Astrocyte (in vitro differentiated cells and primary cell): ENCODE measurements around the gene NIT1. TPM values are rescaled to one million over a fixed set of nuclear protein-coding genes. Genes with fewer than 3 reads are reported as not detected.

Source experiments
- DNase-seq: peaks from one replicate; pipeline ENCODE4 v3.0.0-alpha.2; 2010; ENCODE audit warnings: low read depth
- FAIRE-seq: peaks from 2 replicates; lab custom pipeline; 2011; peaks lifted over from hg19 to GRCh38; lab: Jason Lieb, UNC
- H2AFZ ChIP-seq: 2 replicates; pipeline ENCODE4 v1.6.0; 2012; ENCODE audit warnings: low read depth, low read length, inconsistent platforms
- H3K27ac ChIP-seq: 2 replicates; pipeline ENCODE4 v1.5.1; 2011; ENCODE audit warnings: low read depth, low read length, inconsistent platforms
- H3K27me3 ChIP-seq: 2 replicates; pipeline ENCODE4 v1.6.0; 2011; ENCODE audit warnings: low read length, inconsistent platforms; ENCODE audit not compliant: insufficient read depth
- H3K36me3 ChIP-seq: 2 replicates; pipeline ENCODE4 v1.5.1; 2011; ENCODE audit warnings: low read length, inconsistent platforms; ENCODE audit not compliant: insufficient read depth
- H3K4me1 ChIP-seq: 2 replicates; pipeline ENCODE4 v1.5.1; 2011; ENCODE audit warnings: low read length, inconsistent platforms; ENCODE audit not compliant: insufficient read depth
- H3K4me2 ChIP-seq: 2 replicates; pipeline ENCODE4 v1.6.0; 2012; ENCODE audit warnings: low read length, inconsistent platforms
- H3K4me3 ChIP-seq: 2 replicates; pipeline ENCODE4 v1.5.1; 2011; ENCODE audit warnings: low read depth, mild to moderate bottlenecking, low read length, inconsistent platforms; ENCODE audit not compliant: insufficient read depth
- H3K79me2 ChIP-seq: 2 replicates; pipeline ENCODE4 v1.6.0; 2012; ENCODE audit warnings: mild to moderate bottlenecking, low read length, inconsistent platforms; ENCODE audit not compliant: insufficient read depth
- H3K9ac ChIP-seq: 2 replicates; pipeline ENCODE4 v1.6.0; 2012; ENCODE audit warnings: mild to moderate bottlenecking, low read length, inconsistent platforms
- H3K9me3 ChIP-seq: 2 replicates; pipeline ENCODE4 v1.5.1; 2012; ENCODE audit warnings: low read depth, mild to moderate bottlenecking, low read length, inconsistent platforms; ENCODE audit not compliant: insufficient read depth
- H4K20me1 ChIP-seq: 2 replicates; pipeline ENCODE4 v1.6.0; 2012; ENCODE audit warnings: low read length, inconsistent platforms; ENCODE audit not compliant: insufficient read depth
- H3K27ac Mint-ChIP-seq: one replicate; pipeline ENCODE4 v1.8.0; 2021; ENCODE audit warnings: mild to moderate bottlenecking, mixed read lengths; ENCODE audit not compliant: unreplicated experiment
- H3K27me3 Mint-ChIP-seq: one replicate; pipeline ENCODE4 v1.8.0; 2021; ENCODE audit warnings: low read depth, mixed read lengths; ENCODE audit not compliant: unreplicated experiment
- H3K36me3 Mint-ChIP-seq: one replicate; pipeline ENCODE4 v1.8.0; 2021; ENCODE audit warnings: low read depth, mixed read lengths; ENCODE audit not compliant: unreplicated experiment
- H3K4me1 Mint-ChIP-seq: one replicate; pipeline ENCODE4 v1.8.0; 2021; ENCODE audit warnings: low read depth, mixed read lengths; ENCODE audit not compliant: unreplicated experiment
- H3K4me3 Mint-ChIP-seq: one replicate; pipeline ENCODE4 v1.8.0; 2021; ENCODE audit warnings: mild to moderate bottlenecking, moderate library complexity, mixed read lengths; ENCODE audit not compliant: unreplicated experiment
- H3K9me3 Mint-ChIP-seq: one replicate; pipeline ENCODE4 v1.8.0; 2021; ENCODE audit warnings: mild to moderate bottlenecking, mixed read lengths; ENCODE audit not compliant: unreplicated experiment
- EZH2 ChIP-seq: IDR thresholded peaks from 2 replicates; pipeline ENCODE4 v1.6.1; 2012; ENCODE audit warnings: mild to moderate bottlenecking, low read length, inconsistent platforms; ENCODE audit not compliant: insufficient read depth
- total RNA-seq: library from RNA; stranded (reverse); gene quantifications from 2 replicates; pipeline ENCODE4 v1.2.1, GENCODE V29; 2021
- TF ChIP-seq, protein P1 (sequence below): IDR thresholded peaks from 2 replicates; pipeline ENCODE4 v1.5.1; 2011; ENCODE audit warnings: low read depth, mild to moderate bottlenecking, inconsistent platforms, low read length, moderate library complexity; ENCODE audit not compliant: insufficient read depth

The NIT1 gene
- total RNA-seq, 1 donor from 2014 or later: 25.9 TPM

DNA sequence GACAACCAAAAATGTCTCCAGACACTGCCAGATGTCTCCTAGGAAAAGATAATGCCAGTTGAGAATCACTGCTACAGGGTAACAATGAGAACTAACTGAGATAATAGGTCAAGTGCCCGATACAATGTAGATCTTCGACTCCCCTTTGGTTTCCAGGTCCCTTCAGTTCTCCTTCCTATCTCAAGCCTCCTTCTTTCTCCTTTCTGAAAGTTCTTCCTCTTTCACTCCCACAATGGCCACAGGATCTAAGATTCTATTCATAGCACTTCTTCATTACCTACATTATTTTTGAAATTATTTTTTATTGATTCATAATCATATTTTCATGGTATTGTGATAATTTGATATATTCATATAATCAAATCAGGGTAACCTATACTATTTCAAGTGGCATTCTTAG lies 6.4 kb upstream of the NIT1 start:
- Histone ChIP-seq H3K4me3 (no peak overlapping the region), H3K4me2 (no peak overlapping the region), H3K27ac (no peak overlapping the region), H3K36me3 (peaks cover 9% of the 10 kb centered on the region), H4K20me1 (peaks cover 73% of the 10 kb centered on the region), H3K79me2 (peaks cover 97% of the 10 kb centered on the region), H3K9ac (no peak overlapping the region), H3K4me1 (peaks cover 11% of the 10 kb centered on the region), H3K27me3 (no peaks in the 10 kb centered on the region), H2AFZ (no peak overlapping the region), H3K9me3 (no peaks in the 10 kb centered on the region)
- H3K27me3 Mint-ChIP-seq: no peaks in the 10 kb centered on the region
- peaks cover 15% of the 10 kb centered on the region for H3K4me1 Mint-ChIP-seq
- no peak overlapping the region for H3K4me3 Mint-ChIP-seq
- FAIRE-seq (no peak), DNase-seq (no peak)
- H3K9me3 Mint-ChIP-seq: no peaks in the 10 kb centered on the region
- H3K27ac Mint-ChIP-seq: no peak overlapping the region
- peaks cover 1% of the 10 kb centered on the region for H3K36me3 Mint-ChIP-seq
- TF ChIP-seq EZH2: no peak
- TF ChIP-seq, protein P1, sequence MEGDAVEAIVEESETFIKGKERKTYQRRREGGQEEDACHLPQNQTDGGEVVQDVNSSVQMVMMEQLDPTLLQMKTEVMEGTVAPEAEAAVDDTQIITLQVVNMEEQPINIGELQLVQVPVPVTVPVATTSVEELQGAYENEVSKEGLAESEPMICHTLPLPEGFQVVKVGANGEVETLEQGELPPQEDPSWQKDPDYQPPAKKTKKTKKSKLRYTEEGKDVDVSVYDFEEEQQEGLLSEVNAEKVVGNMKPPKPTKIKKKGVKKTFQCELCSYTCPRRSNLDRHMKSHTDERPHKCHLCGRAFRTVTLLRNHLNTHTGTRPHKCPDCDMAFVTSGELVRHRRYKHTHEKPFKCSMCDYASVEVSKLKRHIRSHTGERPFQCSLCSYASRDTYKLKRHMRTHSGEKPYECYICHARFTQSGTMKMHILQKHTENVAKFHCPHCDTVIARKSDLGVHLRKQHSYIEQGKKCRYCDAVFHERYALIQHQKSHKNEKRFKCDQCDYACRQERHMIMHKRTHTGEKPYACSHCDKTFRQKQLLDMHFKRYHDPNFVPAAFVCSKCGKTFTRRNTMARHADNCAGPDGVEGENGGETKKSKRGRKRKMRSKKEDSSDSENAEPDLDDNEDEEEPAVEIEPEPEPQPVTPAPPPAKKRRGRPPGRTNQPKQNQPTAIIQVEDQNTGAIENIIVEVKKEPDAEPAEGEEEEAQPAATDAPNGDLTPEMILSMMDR: no peak

DNA sequence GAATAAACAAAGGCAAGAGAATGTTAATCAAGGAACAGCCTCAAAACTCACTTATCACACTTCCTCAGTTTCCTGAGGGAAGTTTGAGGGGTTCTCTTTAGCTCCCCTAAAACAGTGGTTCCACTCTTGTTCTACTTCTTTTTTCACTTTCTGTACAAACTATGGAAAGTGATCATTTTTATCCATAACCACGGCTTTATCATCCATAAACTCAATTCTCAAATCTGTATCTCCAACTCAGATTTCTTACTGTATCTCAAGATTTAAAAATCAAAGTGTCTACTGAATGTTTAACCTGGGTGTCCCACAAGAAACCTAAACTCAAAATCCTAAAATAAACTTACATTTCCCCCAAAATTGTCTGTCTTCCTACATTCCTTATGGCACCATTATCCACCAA lies 4.0 kb upstream of the NIT1 start:
- no peak for FAIRE-seq
- no peaks in the 10 kb centered on the region for H3K27me3 ChIP-seq
- no peaks in the 10 kb centered on the region for H3K9me3 Mint-ChIP-seq
- no peak for DNase-seq
- H3K4me3 Mint-ChIP-seq: no peak overlapping the region
- no peaks in the 10 kb centered on the region for H3K9me3 ChIP-seq
- peaks cover 9% of the 10 kb centered on the region for H3K36me3 ChIP-seq
- peaks cover 19% of the 10 kb centered on the region for H3K4me1 Mint-ChIP-seq
- no peaks in the 10 kb centered on the region for H3K27me3 Mint-ChIP-seq
- H3K36me3 Mint-ChIP-seq: peaks cover 1% of the 10 kb centered on the region
- no peak overlapping the region for H3K27ac Mint-ChIP-seq
- H3K27ac ChIP-seq: peak overlapping the region; percentile 98
- peak overlapping the region; percentile 86 for H3K4me2 ChIP-seq
- peaks cover 21% of the 10 kb centered on the region for H3K4me1 ChIP-seq
- no peak overlapping the region for H2AFZ ChIP-seq
- H3K9ac ChIP-seq: peak overlapping the region; percentile 23
- no peak overlapping the region for H3K4me3 ChIP-seq
- peaks cover 54% of the 10 kb centered on the region for H4K20me1 ChIP-seq
- TF ChIP-seq EZH2: no peak
- TF ChIP-seq, protein P1: no peak
- peaks cover 97% of the 10 kb centered on the region for H3K79me2 ChIP-seq

DNA sequence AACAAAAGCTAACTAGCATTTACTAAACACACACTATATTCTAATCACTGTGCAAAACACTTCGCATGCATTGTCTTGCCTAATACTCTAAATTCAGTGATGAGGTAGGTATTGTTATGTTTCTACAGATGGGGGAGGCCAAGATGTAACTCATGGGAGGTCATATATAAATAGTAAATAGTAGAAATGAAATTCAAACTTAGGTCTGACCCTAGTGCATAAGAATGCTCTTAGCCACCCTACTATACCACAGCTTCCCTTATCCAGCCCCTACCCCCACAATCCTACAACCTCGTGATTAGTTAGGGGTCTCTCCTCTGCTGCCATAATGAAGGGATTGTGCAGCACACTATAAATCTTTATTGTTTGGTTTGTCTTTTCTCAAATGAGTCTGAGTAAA lies 3.3 kb upstream of the NIT1 start:
- Histone ChIP-seq H3K9me3 (no peaks in the 10 kb centered on the region), H3K4me2 (peak overlapping the region; percentile 86), H4K20me1 (peaks cover 51% of the 10 kb centered on the region), H3K4me1 (peaks cover 27% of the 10 kb centered on the region), H3K4me3 (no peak overlapping the region), H3K36me3 (peaks cover 6% of the 10 kb centered on the region), H3K27ac (peak overlapping the region; percentile 98), H3K9ac (peak overlapping the region; percentile 23), H2AFZ (no peak overlapping the region), H3K27me3 (no peaks in the 10 kb centered on the region), H3K79me2 (peaks cover 97% of the 10 kb centered on the region)
- peak overlapping the region; percentile 86 for H3K27ac Mint-ChIP-seq
- no peak for FAIRE-seq
- no peaks in the 10 kb centered on the region for H3K9me3 Mint-ChIP-seq
- peaks cover 26% of the 10 kb centered on the region for H3K4me1 Mint-ChIP-seq
- peaks cover 3% of the 10 kb centered on the region for H3K36me3 Mint-ChIP-seq
- no peak for DNase-seq
- no peak overlapping the region for H3K4me3 Mint-ChIP-seq
- no peak for TF ChIP-seq EZH2
- TF ChIP-seq, protein P1: no peak
- no peaks in the 10 kb centered on the region for H3K27me3 Mint-ChIP-seq
